ENCODE data around the gene NRBP1.
"Not testable (repeated sequence)": the region's sequence is repeated elsewhere in the genome, so short reads cannot be mapped to it uniquely, and the experiment has no call there.

The NRBP1 gene

DNA sequence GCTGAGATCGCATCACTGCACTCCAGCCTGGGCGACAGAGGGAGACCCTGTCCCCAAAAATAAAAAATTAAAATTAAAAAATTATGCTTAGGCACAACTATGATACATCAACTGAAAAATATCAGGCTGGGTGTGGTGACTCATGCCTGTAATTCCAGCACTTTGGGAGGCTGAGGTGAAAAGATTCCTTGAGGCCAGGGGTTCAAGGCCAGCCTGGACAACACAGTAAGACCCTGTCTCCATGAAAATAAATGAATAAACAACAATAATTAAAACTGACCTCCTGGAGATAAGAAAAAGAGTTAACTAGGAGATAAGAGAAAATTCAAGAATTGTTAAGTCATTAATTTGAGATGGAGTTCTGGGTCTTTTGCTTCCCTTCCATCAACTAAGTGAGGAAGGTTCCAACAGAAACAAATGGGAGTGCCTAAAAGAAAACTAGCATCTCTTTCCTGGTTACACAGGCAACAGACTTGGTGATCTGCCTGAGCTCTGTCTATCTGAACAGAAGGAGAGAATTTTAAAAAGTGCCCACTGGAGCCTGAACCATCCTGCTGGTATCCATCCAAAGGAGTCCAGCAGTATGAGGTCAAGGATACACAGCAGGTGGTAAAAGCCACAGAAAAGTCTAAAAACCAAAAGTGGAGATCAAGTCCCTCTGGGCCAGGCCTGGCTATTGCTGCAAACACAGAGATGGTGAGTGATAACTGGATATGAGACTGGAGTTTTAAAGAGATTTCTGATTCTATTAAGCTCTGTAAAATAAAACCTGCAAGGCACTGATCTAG is 27.9 kb upstream of the NRBP1 start:
- H3K27me3 ChIP-seq (ENCODE audit: insufficient read depth, low read length): no peaks in the 10 kb centered on the region
- H3K27ac ChIP-seq (ENCODE audit: low read length): no peak overlapping the region
- H3K36me3 ChIP-seq (ENCODE audit: insufficient read depth, low read depth, low read length): peaks cover 26% of the 10 kb centered on the region; the same call in 1 of the 2 replicates

DNA sequence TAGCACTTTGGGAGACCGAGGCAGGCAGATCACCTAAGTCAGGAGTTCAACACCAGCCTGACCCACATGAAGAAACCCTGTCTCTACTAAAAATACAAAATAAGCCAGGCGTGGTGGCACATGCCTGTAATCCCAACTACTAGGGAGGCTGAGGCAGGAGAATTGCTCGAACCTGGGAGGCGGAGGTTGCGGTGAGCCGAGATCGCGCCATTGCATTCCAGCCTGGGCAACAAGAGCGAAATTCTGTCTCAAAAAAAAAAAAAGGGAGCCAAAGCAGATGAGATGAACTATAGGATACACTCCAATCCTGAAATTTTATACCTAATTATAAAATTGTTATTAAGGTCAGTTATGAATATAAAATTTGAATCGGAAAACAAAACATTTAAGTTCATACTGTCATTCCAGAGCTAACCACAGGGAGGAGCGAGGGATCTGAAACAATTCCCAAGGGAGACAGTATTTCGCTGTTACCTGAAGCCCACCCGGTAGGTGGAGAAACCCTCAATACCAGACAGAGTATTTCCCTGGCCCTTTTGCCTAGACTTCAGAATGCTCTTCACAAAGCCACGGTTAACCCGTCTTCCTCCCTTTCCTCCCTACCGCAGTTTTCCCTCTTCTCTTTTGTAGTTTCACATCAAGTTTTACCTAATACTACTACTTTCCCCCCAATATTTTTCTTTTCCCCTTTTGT is 20.5 kb upstream of the NRBP1 start:
- H3K27ac ChIP-seq (ENCODE audit: low read length): no peak overlapping the region
- H3K9me3 ChIP-seq (ENCODE audit: insufficient read depth, low read depth, low read length): no peaks in the 10 kb centered on the region
- peak overlapping the region; percentile 85 for H3K4me3 ChIP-seq (ENCODE audit: low read length)
- H3K9ac ChIP-seq (ENCODE audit: low read depth, low read length): peak overlapping the region; percentile 93
- no peaks in the 10 kb centered on the region for H3K4me1 ChIP-seq (ENCODE audit: insufficient read depth, low read length)
- peaks cover 30% of the 10 kb centered on the region; the same call in 1 of the 2 replicates for H3K36me3 ChIP-seq (ENCODE audit: insufficient read depth, low read depth, low read length)
- H3K27me3 ChIP-seq (ENCODE audit: insufficient read depth, low read length): no peaks in the 10 kb centered on the region

More for the DNA sequence above, 27.9 kb upstream of the NRBP1 start:
- no peaks in the 10 kb centered on the region for H3K9me3 ChIP-seq (ENCODE audit: insufficient read depth, low read depth, low read length)
- H3K9ac ChIP-seq (ENCODE audit: low read depth, low read length): no peak overlapping the region
- no peaks in the 10 kb centered on the region for H3K4me1 ChIP-seq (ENCODE audit: insufficient read depth, low read length)
- no peak overlapping the region for H3K4me3 ChIP-seq (ENCODE audit: low read length)

DNA sequence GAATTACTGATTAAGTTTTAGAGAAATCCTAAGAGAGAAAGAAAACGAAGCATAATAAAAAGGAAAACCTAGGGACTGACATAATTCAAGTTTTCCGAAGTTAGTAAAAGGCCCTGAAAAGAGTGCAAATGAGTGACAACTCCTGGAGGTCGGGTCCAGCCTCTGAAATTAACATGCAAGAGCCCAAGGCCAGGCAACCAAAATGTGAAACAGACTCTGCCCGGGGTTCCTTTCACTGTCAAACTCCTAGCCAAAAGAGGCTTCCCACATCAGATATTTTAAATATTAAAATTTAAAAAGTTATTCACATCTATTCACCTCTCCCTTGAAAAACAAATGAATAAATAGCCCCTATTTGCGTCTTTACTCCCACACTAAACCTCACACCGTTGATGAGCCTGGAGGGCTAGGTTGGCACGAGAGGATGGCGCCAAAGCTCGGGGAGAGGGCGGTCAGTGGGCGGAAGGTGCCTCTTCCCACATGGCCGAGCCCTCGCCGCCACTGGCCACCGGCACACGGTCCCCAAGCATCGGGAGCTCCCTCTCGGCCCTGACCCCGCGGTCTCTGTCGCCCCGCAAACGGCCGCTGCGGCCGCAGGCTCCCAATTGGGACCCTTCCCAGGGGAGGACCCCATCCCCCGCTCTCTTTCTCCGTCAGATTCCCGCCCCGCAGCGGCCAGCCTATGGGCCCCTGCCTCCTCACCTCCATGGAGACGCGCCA is 19.7 kb upstream of the NRBP1 start:
- Histone ChIP-seq H3K4me3 (ENCODE audit: low read length) (peak overlapping the region; percentile 85), H3K9me3 (ENCODE audit: insufficient read depth, low read depth, low read length) (no peaks in the 10 kb centered on the region), H3K9ac (ENCODE audit: low read depth, low read length) (peak overlapping the region; percentile 93)

DNA sequence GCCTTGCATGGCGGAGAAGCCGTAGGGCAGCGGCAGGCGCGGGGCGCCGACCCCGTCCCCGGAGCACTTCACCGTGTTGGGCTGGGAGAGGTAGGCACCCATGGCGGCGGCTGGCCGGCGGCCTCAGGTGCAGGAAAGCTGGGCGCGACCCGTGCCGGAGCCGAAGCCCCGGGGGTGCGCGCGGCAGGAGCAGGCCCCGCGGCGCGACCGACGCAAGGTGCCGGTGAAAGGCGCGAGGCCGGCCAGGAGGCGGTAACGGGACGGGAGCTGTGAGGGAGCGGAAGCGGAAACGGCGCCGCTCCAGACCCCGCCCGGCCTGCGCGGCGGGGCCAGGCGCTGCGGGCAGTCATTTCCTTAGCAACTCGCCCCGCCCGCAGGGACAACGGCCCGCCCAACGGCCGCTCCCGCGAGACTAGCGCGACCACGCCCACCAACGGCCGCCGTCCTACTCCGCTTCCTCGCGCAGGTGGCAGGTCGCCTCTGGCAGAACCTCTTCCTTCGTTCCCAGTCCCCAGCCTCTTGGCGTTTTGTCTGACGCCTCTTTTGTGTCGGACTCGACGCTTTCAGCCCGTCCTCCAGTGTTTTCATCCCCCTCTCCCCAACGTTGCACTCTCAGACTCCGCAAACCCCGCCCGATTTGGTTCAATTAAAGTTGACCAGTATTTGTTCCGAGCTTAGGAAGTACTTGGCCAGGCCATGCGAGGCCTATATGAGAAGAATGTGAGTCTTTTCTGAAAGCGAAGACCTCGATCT is 18.9 kb upstream of the NRBP1 start, which contains the start of gene PPM1G:
PPM1G (minus strand) TSS at position 271 of the 753 bp plus-strand sequence; CDS start at position 102, 169 bp downstream.
- peak within 1 kb of the TSS; percentile 93 for H3K9ac ChIP-seq (ENCODE audit: low read depth, low read length)
- no peaks in the 10 kb centered on the region for H3K4me1 ChIP-seq (ENCODE audit: insufficient read depth, low read length)
- H3K27ac ChIP-seq (ENCODE audit: low read length): peak within 1 kb of the TSS; percentile 81
- H3K9me3 ChIP-seq (ENCODE audit: insufficient read depth, low read depth, low read length): no peaks in the 10 kb centered on the region
- peaks cover 24% of the 10 kb centered on the region; the same call in 1 of the 2 replicates for H3K36me3 ChIP-seq (ENCODE audit: insufficient read depth, low read depth, low read length)
- H3K4me3 ChIP-seq (ENCODE audit: low read length): peak within 1 kb of the TSS; percentile 85
- no peaks in the 10 kb centered on the region for H3K27me3 ChIP-seq (ENCODE audit: insufficient read depth, low read length)

More for the DNA sequence above, 19.7 kb upstream of the NRBP1 start:
- Histone ChIP-seq H3K4me1 (ENCODE audit: insufficient read depth, low read length) (no peaks in the 10 kb centered on the region), H3K27me3 (ENCODE audit: insufficient read depth, low read length) (no peaks in the 10 kb centered on the region), H3K27ac (ENCODE audit: low read length) (peak overlapping the region; percentile 81), H3K36me3 (ENCODE audit: insufficient read depth, low read depth, low read length) (peaks cover 26% of the 10 kb centered on the region; the same call in 1 of the 2 replicates)

DNA sequence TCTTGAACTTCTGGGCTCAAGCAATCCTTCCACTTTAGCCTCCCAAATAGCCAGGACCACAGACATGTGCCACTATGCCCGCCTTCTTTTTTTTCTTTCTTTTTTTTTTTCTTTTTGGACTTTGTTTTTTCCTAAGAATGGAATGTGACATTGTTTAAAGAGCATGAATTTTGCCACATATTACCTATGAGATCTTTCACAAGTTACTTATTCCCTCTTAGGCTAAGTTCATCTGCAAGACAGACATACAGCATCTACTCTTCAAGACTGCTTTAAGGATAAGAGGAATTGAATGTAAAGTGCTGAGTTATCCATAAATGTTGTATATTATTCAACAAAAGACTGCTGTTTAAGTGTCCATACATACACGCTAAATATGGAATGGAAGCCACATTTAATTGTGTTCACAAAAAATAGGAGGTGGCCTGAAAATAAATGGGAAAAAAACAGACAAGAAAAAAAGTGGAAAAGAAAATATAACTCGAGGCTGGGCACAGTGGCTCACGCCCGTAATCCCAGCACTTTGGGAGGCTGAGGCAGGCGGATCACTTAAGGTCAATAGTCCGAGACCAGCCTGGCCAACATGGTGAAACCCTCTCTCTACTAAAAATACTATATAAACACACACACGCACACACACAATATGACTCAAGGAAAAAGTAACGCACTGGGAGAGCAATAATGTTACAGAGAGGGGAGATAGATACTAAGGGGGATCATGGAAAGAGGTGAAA is 15.8 kb upstream of the NRBP1 start:
- H3K9ac ChIP-seq (ENCODE audit: low read depth, low read length): no peak overlapping the region
- no peaks in the 10 kb centered on the region for H3K27me3 ChIP-seq (ENCODE audit: insufficient read depth, low read length)

DNA sequence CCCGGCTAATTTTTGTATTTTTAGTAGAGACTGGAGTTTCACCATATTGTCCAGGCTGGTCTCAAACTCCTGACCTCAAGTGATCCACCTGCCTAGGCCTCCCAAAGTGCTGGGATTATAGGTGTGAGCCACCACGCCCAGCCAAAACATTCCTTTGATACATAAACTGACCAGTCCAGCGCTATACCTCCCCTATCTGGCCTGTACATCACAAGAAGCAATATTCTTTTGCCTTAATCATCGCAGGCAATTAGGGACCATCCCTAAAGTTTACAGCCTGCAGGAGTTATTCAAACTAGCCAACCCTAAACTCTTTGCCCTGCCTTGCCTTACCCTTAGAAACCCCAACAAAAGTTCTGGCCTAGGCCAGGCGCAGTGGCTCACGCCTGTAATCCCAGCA is 12.3 kb upstream of the NRBP1 start:
- no peaks in the 10 kb centered on the region for H3K27me3 ChIP-seq (ENCODE audit: insufficient read depth, low read length)
- H3K9ac ChIP-seq (ENCODE audit: low read depth, low read length): no peak overlapping the region
- no peak overlapping the region for H3K27ac ChIP-seq (ENCODE audit: low read length)
- no peaks in the 10 kb centered on the region for H3K4me1 ChIP-seq (ENCODE audit: insufficient read depth, low read length)
- no peaks in the 10 kb centered on the region for H3K9me3 ChIP-seq (ENCODE audit: insufficient read depth, low read depth, low read length)
- no peaks in the 10 kb centered on the region for H3K36me3 ChIP-seq (ENCODE audit: insufficient read depth, low read depth, low read length)
- no peak overlapping the region for H3K4me3 ChIP-seq (ENCODE audit: low read length)

More for the DNA sequence above, 15.8 kb upstream of the NRBP1 start:
- Histone ChIP-seq H3K9me3 (ENCODE audit: insufficient read depth, low read depth, low read length) (no peaks in the 10 kb centered on the region), H3K4me3 (ENCODE audit: low read length) (no peak overlapping the region), H3K27ac (ENCODE audit: low read length) (no peak overlapping the region), H3K4me1 (ENCODE audit: insufficient read depth, low read length) (no peaks in the 10 kb centered on the region), H3K36me3 (ENCODE audit: insufficient read depth, low read depth, low read length) (peaks cover 1% of the 10 kb centered on the region; the same call in 1 of the 2 replicates)

DNA sequence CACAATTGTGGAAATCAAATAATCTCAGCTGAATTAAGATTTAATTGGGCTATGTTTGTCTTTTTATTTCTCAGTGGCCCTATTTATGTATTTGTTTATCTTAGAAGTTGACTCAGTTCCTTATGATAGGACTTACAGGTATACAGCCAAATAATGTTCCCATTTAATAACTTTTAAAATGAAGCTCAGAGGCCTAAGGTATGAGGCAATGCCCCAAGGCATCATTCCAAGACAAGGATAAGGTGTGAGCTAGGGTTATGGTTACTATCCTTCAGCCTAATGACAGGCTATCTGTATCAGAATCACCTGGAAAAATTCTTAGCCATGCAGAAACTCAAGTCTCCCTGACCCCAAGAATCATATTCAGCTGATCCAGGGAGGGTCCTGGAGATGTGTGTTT is 7.4 kb upstream of the NRBP1 start:
- H3K36me3 ChIP-seq (ENCODE audit: insufficient read depth, low read depth, low read length): no peaks in the 10 kb centered on the region
- no peaks in the 10 kb centered on the region for H3K27me3 ChIP-seq (ENCODE audit: insufficient read depth, low read length)
- no peak overlapping the region for H3K9ac ChIP-seq (ENCODE audit: low read depth, low read length)
- H3K4me1 ChIP-seq (ENCODE audit: insufficient read depth, low read length): no peaks in the 10 kb centered on the region
- H3K9me3 ChIP-seq (ENCODE audit: insufficient read depth, low read depth, low read length): no peaks in the 10 kb centered on the region
- no peak overlapping the region for H3K4me3 ChIP-seq (ENCODE audit: low read length)
- H3K27ac ChIP-seq (ENCODE audit: low read length): no peak overlapping the region

DNA sequence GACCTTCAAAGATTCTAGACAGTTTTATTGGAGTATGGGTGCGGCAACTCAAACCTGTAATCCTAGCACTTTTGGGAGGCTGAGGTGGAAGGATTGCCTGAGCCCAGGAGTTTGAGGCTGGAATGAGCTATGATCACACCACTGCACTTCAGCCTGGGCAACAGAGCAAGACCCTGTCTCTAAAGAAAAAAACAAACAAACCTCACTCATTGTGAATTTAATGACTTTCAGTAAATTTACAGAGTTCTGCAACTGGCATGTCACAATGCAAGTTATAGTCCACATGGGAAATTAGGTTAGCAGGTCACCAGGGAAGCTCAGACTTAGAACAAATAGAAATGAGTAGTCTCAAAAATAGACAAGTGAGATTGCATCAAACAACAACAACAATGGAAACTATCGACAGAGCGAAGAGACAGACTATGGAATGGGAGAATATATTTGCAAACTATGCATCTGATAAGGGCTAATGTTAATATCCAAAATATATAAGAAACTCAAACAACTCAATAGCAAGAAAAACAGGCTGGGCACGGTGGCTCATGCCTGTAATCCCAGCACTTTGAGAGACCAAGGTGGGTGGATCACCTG is 6.7 kb upstream of the NRBP1 start:
- Histone ChIP-seq H3K27me3 (ENCODE audit: insufficient read depth, low read length) (no peaks in the 10 kb centered on the region), H3K27ac (ENCODE audit: low read length) (no peak overlapping the region), H3K9ac (ENCODE audit: low read depth, low read length) (no peak overlapping the region), H3K36me3 (ENCODE audit: insufficient read depth, low read depth, low read length) (no peaks in the 10 kb centered on the region), H3K9me3 (ENCODE audit: insufficient read depth, low read depth, low read length) (no peaks in the 10 kb centered on the region), H3K4me3 (ENCODE audit: low read length) (no peak overlapping the region), H3K4me1 (ENCODE audit: insufficient read depth, low read length) (no peaks in the 10 kb centered on the region)

DNA sequence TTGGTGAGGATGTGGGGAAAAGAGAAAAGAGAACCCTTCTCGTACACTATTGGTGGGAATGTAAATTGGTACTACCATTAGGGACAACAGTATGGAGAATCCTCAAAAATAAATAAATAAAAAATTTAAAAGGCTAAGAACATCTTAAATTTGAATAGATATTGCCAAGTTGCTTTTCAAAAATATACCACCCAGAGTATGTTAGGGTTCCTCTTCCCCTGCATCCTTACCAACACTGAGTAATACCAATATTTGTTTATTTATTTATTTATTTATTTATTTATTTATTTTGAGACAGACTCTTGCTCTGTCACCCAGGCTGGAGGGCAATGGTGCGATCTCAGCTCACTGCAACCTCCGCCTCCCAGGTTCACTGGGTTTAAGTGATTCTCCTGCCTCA is 5.5 kb upstream of the NRBP1 start:
- H3K27ac ChIP-seq (ENCODE audit: low read length): no peak overlapping the region
- no peak overlapping the region for H3K9ac ChIP-seq (ENCODE audit: low read depth, low read length)
- H3K9me3 ChIP-seq (ENCODE audit: insufficient read depth, low read depth, low read length): no peaks in the 10 kb centered on the region
- no peaks in the 10 kb centered on the region for H3K36me3 ChIP-seq (ENCODE audit: insufficient read depth, low read depth, low read length)
- H3K27me3 ChIP-seq (ENCODE audit: insufficient read depth, low read length): no peaks in the 10 kb centered on the region
- peaks cover 4% of the 10 kb centered on the region; the same call in 1 of the 2 replicates for H3K4me1 ChIP-seq (ENCODE audit: insufficient read depth, low read length)
- no peak overlapping the region for H3K4me3 ChIP-seq (ENCODE audit: low read length)

DNA sequence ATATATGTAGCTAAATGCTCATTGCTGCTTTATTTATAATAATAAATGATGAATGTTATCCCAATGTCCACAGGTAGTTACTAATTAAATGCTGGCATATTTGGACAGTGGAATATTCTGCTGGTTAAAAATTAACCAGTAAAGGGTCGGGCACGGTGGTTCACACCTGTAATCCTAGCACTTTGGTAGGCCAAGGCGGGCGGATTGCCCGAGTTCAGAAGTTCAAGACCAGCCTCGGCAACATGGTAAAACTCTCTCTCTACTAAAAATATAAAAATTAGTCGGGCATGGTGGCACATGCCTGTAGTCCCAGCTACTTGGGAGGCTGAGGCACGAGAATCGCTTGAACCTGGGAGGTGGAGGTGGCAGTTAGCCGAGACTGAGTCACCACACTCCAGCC is 3.4 kb upstream of the NRBP1 start:
- not testable (repeated sequence) for H3K36me3 ChIP-seq (ENCODE audit: insufficient read depth, low read depth, low read length); H3K9ac ChIP-seq (ENCODE audit: low read depth, low read length); H3K27ac ChIP-seq (ENCODE audit: low read length); H3K4me1 ChIP-seq (ENCODE audit: insufficient read depth, low read length); H3K9me3 ChIP-seq (ENCODE audit: insufficient read depth, low read depth, low read length); H3K27me3 ChIP-seq (ENCODE audit: insufficient read depth, low read length); H3K4me3 ChIP-seq (ENCODE audit: low read length)
